ENCODE results near the gene NEK7.

- TF ChIP-seq POLR2A (IDR thresholded peaks at IDR 0.05) (no peak), CTCF (IDR thresholded peaks at IDR 0.05 in 4 of 5, conservative IDR thresholded peaks at IDR 0.05 in 1 of 5) (no peak)
Observed at GRCh38 chr1:198270273-198270828, 113.6 kb downstream of the NEK7 start.
